RWPE2 (cell line): ENCODE measurements around the gene SEMA3D.

ENCODE experiments used
- ATAC-seq: fragments of 200-7000 bp; cut with Tn5 transposase; 3 replicates; pipeline ENCODE4 v1.9.1; 2021; ENCODE audit warnings: low read depth
- DNase-seq: peaks from one replicate; pipeline ENCODE4 v3.0.0-alpha.2; 2020; ENCODE audit warnings: low spot score
- H3K27ac ChIP-seq: fragments of 450-650 bp; 2 replicates; pipeline ENCODE4 v1.5.1; 2017; ENCODE audit warnings: mild to moderate bottlenecking; ENCODE audit not compliant: poor library complexity, severe bottlenecking
- H3K27me3 ChIP-seq: fragments of 250-450 bp; sonication (Bioruptor Pico); 2 replicates; pipeline ENCODE4 v1.5.1; 2021; ENCODE audit warnings: mild to moderate bottlenecking, moderate library complexity; ENCODE audit not compliant: insufficient read depth, poor library complexity, severe bottlenecking
- H3K36me3 ChIP-seq: fragments of 250-450 bp; sonication (Bioruptor Pico); 2 replicates; pipeline ENCODE4 v1.5.1; 2020; ENCODE audit warnings: low read depth, mild to moderate bottlenecking, moderate library complexity
- H3K4me1 ChIP-seq: fragments of 250-450 bp; sonication (Bioruptor Pico); 2 replicates; pipeline ENCODE4 v1.5.1; 2021; ENCODE audit warnings: mild to moderate bottlenecking, moderate library complexity; ENCODE audit not compliant: insufficient read depth, poor library complexity, severe bottlenecking
- H3K4me3 ChIP-seq: fragments of 250-450 bp; sonication (Bioruptor Pico); 2 replicates; pipeline ENCODE4 v1.5.1; 2021; ENCODE audit warnings: mild to moderate bottlenecking, moderate library complexity; ENCODE audit not compliant: severe bottlenecking
- H3K9me3 ChIP-seq: fragments of 250-450 bp; sonication (Bioruptor Pico); 2 replicates; pipeline ENCODE4 v1.5.1; 2021; ENCODE audit warnings: mild to moderate bottlenecking, moderate library complexity; ENCODE audit not compliant: severe bottlenecking
- CTCF ChIP-seq: fragments of 450-650 bp; IDR thresholded peaks from one replicate; pipeline ENCODE4 v1.5.1; 2017; ENCODE audit warnings: mild to moderate bottlenecking, moderate library complexity; ENCODE audit not compliant: poor library complexity, severe bottlenecking

Gene SEMA3D

GRCh38 chr7:85090143-85090542, 96.7 kb downstream of the SEMA3D start:
- Histone ChIP-seq H3K27me3 (no peaks in the 10 kb centered on the region), H3K4me1 (no peaks in the 10 kb centered on the region), H3K27ac (no peak overlapping the region), H3K4me3 (no peak overlapping the region), H3K36me3 (no peaks in the 10 kb centered on the region), H3K9me3 (no peaks in the 10 kb centered on the region)
- TF ChIP-seq CTCF, result no peak
- ATAC-seq (no peak), DNase-seq (no peak)

GRCh38 chr7:85081846-85082245, 105.0 kb downstream of the SEMA3D start:
- H3K36me3 ChIP-seq, result no peaks in the 10 kb centered on the region
- no peaks in the 10 kb centered on the region for H3K9me3 ChIP-seq
- ATAC-seq, result no peak
- no peaks in the 10 kb centered on the region for H3K27me3 ChIP-seq
- no peaks in the 10 kb centered on the region for H3K4me1 ChIP-seq
- no peak overlapping the region for H3K4me3 ChIP-seq
- no peak for TF ChIP-seq CTCF
- no peak overlapping the region for H3K27ac ChIP-seq
- no peak for DNase-seq

GRCh38 chr7:85081392-85081791, 105.5 kb downstream of the SEMA3D start:
- Histone ChIP-seq H3K4me3 (no peak overlapping the region), H3K27ac (no peak overlapping the region)
- no peak for ATAC-seq

GRCh38 chr7:85079434-85079833, 107.4 kb downstream of the SEMA3D start:
- no peaks in the 10 kb centered on the region for H3K4me1 ChIP-seq
- no peak for ATAC-seq
- no peak for TF ChIP-seq CTCF

More at GRCh38 chr7:85081392-85081791, 105.5 kb downstream of the SEMA3D start:
- H3K9me3 ChIP-seq, result no peaks in the 10 kb centered on the region
- H3K4me1 ChIP-seq, result no peaks in the 10 kb centered on the region
- no peak for TF ChIP-seq CTCF
- H3K27me3 ChIP-seq, result no peaks in the 10 kb centered on the region
- no peaks in the 10 kb centered on the region for H3K36me3 ChIP-seq
- DNase-seq, result no peak

GRCh38 chr7:85078181-85078580, 108.7 kb downstream of the SEMA3D start:
- Histone ChIP-seq H3K27ac (no peak overlapping the region), H3K36me3 (no peaks in the 10 kb centered on the region), H3K4me3 (no peak overlapping the region), H3K4me1 (no peaks in the 10 kb centered on the region), H3K27me3 (no peaks in the 10 kb centered on the region), H3K9me3 (no peaks in the 10 kb centered on the region)
- no peak for ATAC-seq
- no peak for TF ChIP-seq CTCF
- DNase-seq, result no peak

More at GRCh38 chr7:85079434-85079833, 107.4 kb downstream of the SEMA3D start:
- no peak for DNase-seq
- Histone ChIP-seq H3K27ac (no peak overlapping the region), H3K4me3 (no peak overlapping the region), H3K36me3 (no peaks in the 10 kb centered on the region), H3K27me3 (no peaks in the 10 kb centered on the region), H3K9me3 (no peaks in the 10 kb centered on the region)
